ENCODE data around the gene STEAP2. TPM values are rescaled to one million over a fixed set of nuclear protein-coding genes. Genes with fewer than 3 reads are reported as not detected.

The STEAP2 gene
- total RNA-seq, 4 donors from 2014 or later = 10.9 to 84.7 (median 37.5) TPM

- no peak for TF ChIP-seq CTCF (IDR thresholded peaks at IDR 0.05)
- DNase-seq (ENCODE audit: low spot score) = no peak
- peak; percentile 39 for ATAC-seq (ENCODE audit: low FRiP score)
Observed at GRCh38 chr7:90231304-90231703, 19.8 kb downstream of the STEAP2 start.

- DNase-seq (ENCODE audit: low spot score) (no peak), ATAC-seq (ENCODE audit: low FRiP score) (no peak)
Observed at GRCh38 chr7:90232430-90232829, 20.9 kb downstream of the STEAP2 start.

GRCh38 chr7:90233569-90233968, 22.0 kb downstream of the STEAP2 start:
- DNase-seq (ENCODE audit: low spot score) = no peak

More at GRCh38 chr7:90232430-90232829, 20.9 kb downstream of the STEAP2 start:
- TF ChIP-seq CTCF (IDR thresholded peaks at IDR 0.05) = no peak

GRCh38 chr7:90236721-90237289, 25.3 kb downstream of the STEAP2 start:
- DNase-seq (ENCODE audit: low spot score) (no peak), ATAC-seq (ENCODE audit: low FRiP score) (no peak)

More at GRCh38 chr7:90233569-90233968, 22.0 kb downstream of the STEAP2 start:
- TF ChIP-seq CTCF (IDR thresholded peaks at IDR 0.05) = no peak
- no peak for ATAC-seq (ENCODE audit: low FRiP score)

GRCh38 chr7:90238022-90238421, 26.5 kb downstream of the STEAP2 start:
- ATAC-seq (ENCODE audit: low FRiP score) (no peak), DNase-seq (ENCODE audit: low spot score) (no peak)
- TF ChIP-seq CTCF (IDR thresholded peaks at IDR 0.05) = no peak

More at GRCh38 chr7:90236721-90237289, 25.3 kb downstream of the STEAP2 start:
- no peak for TF ChIP-seq CTCF (IDR thresholded peaks at IDR 0.05)

GRCh38 chr7:90238583-90238982, 27.0 kb downstream of the STEAP2 start:
- no peak for TF ChIP-seq CTCF (IDR thresholded peaks at IDR 0.05)
- ATAC-seq (ENCODE audit: low FRiP score) (no peak), DNase-seq (ENCODE audit: low spot score) (no peak)

- no peak for ATAC-seq (ENCODE audit: low FRiP score)
- DNase-seq (ENCODE audit: low spot score) = no peak
- no peak for TF ChIP-seq CTCF (IDR thresholded peaks at IDR 0.05)
Observed at GRCh38 chr7:90239050-90239449, 27.5 kb downstream of the STEAP2 start.
